Measurements from ENCODE around the gene GMNN.

Gene GMNN

GRCh38 chr6:24798740-24799540 lies 24.2 kb downstream of the GMNN start, which contains the start of gene ARMH2:
TSS of gene ARMH2 (minus strand) at chr6:24798917. CDS start at chr6:24798857, 60 bp downstream.
- TF ChIP-seq EZH2phosphoT487 (IDR thresholded peaks at IDR 0.05; ENCODE audit: borderline replicate concordance) = no peak
- no peak for TF ChIP-seq CTCF (conservative IDR thresholded peaks at IDR 0.05; ENCODE audit: low read length)
- Histone ChIP-seq H3K36me3 (ENCODE audit: insufficient read depth, low read length) (peaks cover 12% of the 10 kb centered on the region; the same call in 1 of the 2 replicates), H2AFZ (ENCODE audit: low read length) (no peak within 1 kb of the TSS), H3K9ac (ENCODE audit: low read depth, low read length, poor library complexity, severe bottlenecking) (no peak within 1 kb of the TSS), H3K27me3 (ENCODE audit: insufficient read depth, low read length, poor library complexity, severe bottlenecking) (no peaks in the 10 kb centered on the region), H4K20me1 (ENCODE audit: insufficient read depth, low read length, poor library complexity, severe bottlenecking) (no peaks in the 10 kb centered on the region), H3K4me3 (ENCODE audit: low read length, poor library complexity, severe bottlenecking) (no peak within 1 kb of the TSS), H3K9me3 (ENCODE audit: insufficient read depth, low read depth, low read length) (no peaks in the 10 kb centered on the region), H3K79me2 (ENCODE audit: insufficient read depth, low read length) (no peaks in the 10 kb centered on the region), H3F3A (ENCODE audit: low read depth) (no peaks in the 10 kb centered on the region), H3K9me2 (replicated peaks; ENCODE audit: low read depth, low read length) (no peaks in the 10 kb centered on the region), H3K4me1 (ENCODE audit: insufficient read depth, low read length, poor library complexity, severe bottlenecking) (no peaks in the 10 kb centered on the region), H3K4me2 (ENCODE audit: low read depth, low read length, poor library complexity, severe bottlenecking) (no peak within 1 kb of the TSS)

GRCh38 chr6:24799541-24799915 lies 24.8 kb downstream of the GMNN start:
- Histone ChIP-seq H3K4me3 (ENCODE audit: low read length, poor library complexity, severe bottlenecking) (no peak overlapping the region), H3K36me3 (ENCODE audit: insufficient read depth, low read length) (peaks cover 12% of the 10 kb centered on the region; the same call in 1 of the 2 replicates), H3K4me2 (ENCODE audit: low read depth, low read length, poor library complexity, severe bottlenecking) (no peak overlapping the region), H2AFZ (ENCODE audit: low read length) (no peak overlapping the region), H3K79me2 (ENCODE audit: insufficient read depth, low read length) (no peaks in the 10 kb centered on the region), H3K9me3 (ENCODE audit: insufficient read depth, low read depth, low read length) (no peaks in the 10 kb centered on the region), H3K4me1 (ENCODE audit: insufficient read depth, low read length, poor library complexity, severe bottlenecking) (no peaks in the 10 kb centered on the region), H3K9me2 (replicated peaks; ENCODE audit: low read depth, low read length) (no peaks in the 10 kb centered on the region), H4K20me1 (ENCODE audit: insufficient read depth, low read length, poor library complexity, severe bottlenecking) (no peaks in the 10 kb centered on the region), H3F3A (ENCODE audit: low read depth) (no peaks in the 10 kb centered on the region), H3K9ac (ENCODE audit: low read depth, low read length, poor library complexity, severe bottlenecking) (no peak overlapping the region), H3K27me3 (ENCODE audit: insufficient read depth, low read length, poor library complexity, severe bottlenecking) (no peaks in the 10 kb centered on the region)
- TF ChIP-seq CTCF (conservative IDR thresholded peaks at IDR 0.05; ENCODE audit: low read length) (no peak), EZH2phosphoT487 (IDR thresholded peaks at IDR 0.05; ENCODE audit: borderline replicate concordance) (no peak)

GRCh38 chr6:24802271-24803059 lies 27.7 kb downstream of the GMNN start:
- H3K36me3 ChIP-seq (ENCODE audit: insufficient read depth, low read length) = peaks cover 39% of the 10 kb centered on the region; the same call in 1 of the 2 replicates
- no peaks in the 10 kb centered on the region for H3F3A ChIP-seq (ENCODE audit: low read depth)
- no peak for TF ChIP-seq EZH2phosphoT487 (IDR thresholded peaks at IDR 0.05; ENCODE audit: borderline replicate concordance)
- no peak for TF ChIP-seq CTCF (conservative IDR thresholded peaks at IDR 0.05; ENCODE audit: low read length)
- no peak overlapping the region for H3K4me3 ChIP-seq (ENCODE audit: low read length, poor library complexity, severe bottlenecking)
- H3K79me2 ChIP-seq (ENCODE audit: insufficient read depth, low read length) = no peaks in the 10 kb centered on the region
- H3K4me2 ChIP-seq (ENCODE audit: low read depth, low read length, poor library complexity, severe bottlenecking) = no peak overlapping the region
- H3K9ac ChIP-seq (ENCODE audit: low read depth, low read length, poor library complexity, severe bottlenecking) = no peak overlapping the region
- H3K4me1 ChIP-seq (ENCODE audit: insufficient read depth, low read length, poor library complexity, severe bottlenecking) = no peaks in the 10 kb centered on the region
- no peak overlapping the region for H2AFZ ChIP-seq (ENCODE audit: low read length)
- H3K27me3 ChIP-seq (ENCODE audit: insufficient read depth, low read length, poor library complexity, severe bottlenecking) = no peaks in the 10 kb centered on the region
- no peaks in the 10 kb centered on the region for H3K9me2 ChIP-seq (replicated peaks; ENCODE audit: low read depth, low read length)
- H3K9me3 ChIP-seq (ENCODE audit: insufficient read depth, low read depth, low read length) = no peaks in the 10 kb centered on the region
- no peaks in the 10 kb centered on the region for H4K20me1 ChIP-seq (ENCODE audit: insufficient read depth, low read length, poor library complexity, severe bottlenecking)

Data from Loucy (cell line).